Measurements from ENCODE around the gene DDAH2.

DDAH2 gene

DNA sequence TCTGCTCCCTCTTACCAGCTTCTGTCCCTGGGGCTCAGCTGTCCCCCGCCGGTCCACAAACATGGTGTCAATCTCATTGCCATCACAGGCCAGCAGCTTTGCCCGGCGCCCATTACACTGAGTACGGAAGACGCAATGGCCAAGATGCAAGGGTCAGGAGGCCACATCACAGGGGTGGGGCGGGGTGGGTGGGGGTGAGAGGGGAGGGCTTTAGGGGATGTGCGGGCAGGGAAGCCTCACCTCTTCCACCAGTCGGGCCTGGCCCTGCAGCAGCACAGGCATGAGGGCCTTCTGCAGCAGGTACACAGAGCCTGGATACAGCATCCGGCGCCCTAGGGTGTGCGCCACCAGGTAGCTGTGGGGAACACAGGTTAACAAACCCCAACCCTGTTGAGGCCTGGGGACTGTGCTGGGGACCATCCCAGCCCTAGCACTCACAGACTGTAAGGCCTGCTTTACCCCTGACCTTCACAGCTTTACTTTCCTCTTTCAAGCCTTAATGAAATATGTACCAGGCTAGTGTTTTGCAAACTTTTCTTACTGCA lies 37.5 kb downstream of the DDAH2 start:
- Histone ChIP-seq H2AFZ (no peak overlapping the region), H3K4me1 (no peaks in the 10 kb centered on the region), H3K4me2 (ENCODE audit: low read length) (no peak overlapping the region), H3K36me3 (ENCODE audit: control insufficient read depth, insufficient read depth, low read length) (no peaks in the 10 kb centered on the region), H3K9ac (no peak overlapping the region), H3K27me3 (ENCODE audit: control insufficient read depth, insufficient read depth, low read length) (no peaks in the 10 kb centered on the region), H3K9me3 (ENCODE audit: control insufficient read depth, low read length) (no peaks in the 10 kb centered on the region), H3K27ac (no peak overlapping the region), H3K4me3 (ENCODE audit: low read depth, low read length) (no peak overlapping the region), H3K79me2 (no peaks in the 10 kb centered on the region)
- TF ChIP-seq, protein P1, sequence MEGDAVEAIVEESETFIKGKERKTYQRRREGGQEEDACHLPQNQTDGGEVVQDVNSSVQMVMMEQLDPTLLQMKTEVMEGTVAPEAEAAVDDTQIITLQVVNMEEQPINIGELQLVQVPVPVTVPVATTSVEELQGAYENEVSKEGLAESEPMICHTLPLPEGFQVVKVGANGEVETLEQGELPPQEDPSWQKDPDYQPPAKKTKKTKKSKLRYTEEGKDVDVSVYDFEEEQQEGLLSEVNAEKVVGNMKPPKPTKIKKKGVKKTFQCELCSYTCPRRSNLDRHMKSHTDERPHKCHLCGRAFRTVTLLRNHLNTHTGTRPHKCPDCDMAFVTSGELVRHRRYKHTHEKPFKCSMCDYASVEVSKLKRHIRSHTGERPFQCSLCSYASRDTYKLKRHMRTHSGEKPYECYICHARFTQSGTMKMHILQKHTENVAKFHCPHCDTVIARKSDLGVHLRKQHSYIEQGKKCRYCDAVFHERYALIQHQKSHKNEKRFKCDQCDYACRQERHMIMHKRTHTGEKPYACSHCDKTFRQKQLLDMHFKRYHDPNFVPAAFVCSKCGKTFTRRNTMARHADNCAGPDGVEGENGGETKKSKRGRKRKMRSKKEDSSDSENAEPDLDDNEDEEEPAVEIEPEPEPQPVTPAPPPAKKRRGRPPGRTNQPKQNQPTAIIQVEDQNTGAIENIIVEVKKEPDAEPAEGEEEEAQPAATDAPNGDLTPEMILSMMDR (IDR thresholded peaks at IDR 0.05) = no peak

DNA sequence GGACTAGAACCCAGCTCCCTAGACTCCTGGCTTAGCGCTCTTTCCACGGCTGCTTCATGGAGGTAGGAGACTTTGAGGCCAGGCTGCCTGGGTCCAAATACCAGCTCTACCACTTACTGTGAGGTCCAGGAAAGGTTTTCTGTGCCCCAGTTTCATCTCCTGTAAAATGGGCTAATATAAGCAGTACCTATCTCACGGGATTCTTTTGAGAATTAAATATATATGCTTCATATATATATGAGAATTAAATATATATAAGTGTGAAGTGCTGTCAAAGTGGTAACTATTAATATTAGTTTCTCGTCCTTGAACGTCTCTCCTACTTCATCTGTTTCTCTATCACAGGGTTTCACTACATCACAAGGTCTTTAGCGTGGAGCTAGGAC lies 38.0 kb downstream of the DDAH2 start:
- TF ChIP-seq, protein P1 (IDR thresholded peaks at IDR 0.05) = no peak

DNA sequence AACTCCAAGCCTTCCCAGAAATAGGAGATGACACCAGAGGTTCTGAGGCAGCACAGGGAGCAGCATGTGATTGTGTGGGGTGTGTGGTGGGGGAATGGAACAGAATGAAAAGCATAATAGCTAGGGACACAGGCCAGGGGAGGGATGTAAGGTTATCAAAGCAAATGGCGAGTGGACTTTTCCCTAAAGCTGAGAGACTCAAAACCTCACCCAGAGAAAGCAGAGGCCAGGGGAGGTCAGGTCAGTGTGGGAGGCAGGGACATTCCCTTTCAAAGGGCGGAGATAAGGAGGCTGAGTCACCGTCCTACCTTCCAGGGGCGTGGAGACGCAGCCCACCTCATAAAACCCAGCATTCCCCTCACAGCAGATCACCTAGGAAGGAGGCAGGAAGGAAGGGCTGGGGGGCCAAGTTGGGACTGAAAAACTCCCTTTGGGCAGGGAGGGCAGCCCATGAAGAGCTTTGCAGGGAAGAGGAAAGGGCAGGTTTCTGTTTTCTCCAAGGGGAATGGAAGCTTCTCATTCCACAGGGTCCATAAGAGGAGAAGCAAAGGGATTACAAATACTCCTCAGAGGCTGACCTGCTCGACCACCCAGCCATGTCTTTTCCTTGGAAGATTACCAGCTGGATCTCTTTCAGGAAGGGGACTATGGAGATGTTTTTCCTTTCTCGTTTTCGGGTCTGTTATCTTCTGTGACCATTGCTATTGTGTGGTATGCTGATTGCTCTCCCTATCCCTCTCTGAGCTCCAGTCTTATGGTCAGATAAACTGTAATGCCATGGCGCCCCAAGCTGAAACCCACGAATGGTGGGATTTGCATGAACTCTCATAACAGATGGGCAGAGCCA lies 38.6 kb downstream of the DDAH2 start:
- Histone ChIP-seq H3K4me2 (ENCODE audit: low read length) (no peak overlapping the region), H3K27ac (no peak overlapping the region), H3K36me3 (ENCODE audit: control insufficient read depth, insufficient read depth, low read length) (no peaks in the 10 kb centered on the region), H3K27me3 (ENCODE audit: control insufficient read depth, insufficient read depth, low read length) (no peaks in the 10 kb centered on the region), H3K4me1 (no peaks in the 10 kb centered on the region), H3K9me3 (ENCODE audit: control insufficient read depth, low read length) (no peaks in the 10 kb centered on the region), H3K79me2 (no peaks in the 10 kb centered on the region), H3K9ac (no peak overlapping the region), H3K4me3 (ENCODE audit: low read depth, low read length) (no peak overlapping the region), H2AFZ (no peak overlapping the region)
- TF ChIP-seq, protein P1 (IDR thresholded peaks at IDR 0.05) = no peak

More for the DNA sequence above, 38.0 kb downstream of the DDAH2 start:
- H3K9me3 ChIP-seq (ENCODE audit: control insufficient read depth, low read length) = no peaks in the 10 kb centered on the region
- no peak overlapping the region for H3K9ac ChIP-seq
- H3K27ac ChIP-seq = no peak overlapping the region
- no peak overlapping the region for H2AFZ ChIP-seq
- no peaks in the 10 kb centered on the region for H3K27me3 ChIP-seq (ENCODE audit: control insufficient read depth, insufficient read depth, low read length)
- no peak overlapping the region for H3K4me2 ChIP-seq (ENCODE audit: low read length)
- H3K4me3 ChIP-seq (ENCODE audit: low read depth, low read length) = no peak overlapping the region
- H3K79me2 ChIP-seq = no peaks in the 10 kb centered on the region
- H3K4me1 ChIP-seq = no peaks in the 10 kb centered on the region
- no peaks in the 10 kb centered on the region for H3K36me3 ChIP-seq (ENCODE audit: control insufficient read depth, insufficient read depth, low read length)

DNA sequence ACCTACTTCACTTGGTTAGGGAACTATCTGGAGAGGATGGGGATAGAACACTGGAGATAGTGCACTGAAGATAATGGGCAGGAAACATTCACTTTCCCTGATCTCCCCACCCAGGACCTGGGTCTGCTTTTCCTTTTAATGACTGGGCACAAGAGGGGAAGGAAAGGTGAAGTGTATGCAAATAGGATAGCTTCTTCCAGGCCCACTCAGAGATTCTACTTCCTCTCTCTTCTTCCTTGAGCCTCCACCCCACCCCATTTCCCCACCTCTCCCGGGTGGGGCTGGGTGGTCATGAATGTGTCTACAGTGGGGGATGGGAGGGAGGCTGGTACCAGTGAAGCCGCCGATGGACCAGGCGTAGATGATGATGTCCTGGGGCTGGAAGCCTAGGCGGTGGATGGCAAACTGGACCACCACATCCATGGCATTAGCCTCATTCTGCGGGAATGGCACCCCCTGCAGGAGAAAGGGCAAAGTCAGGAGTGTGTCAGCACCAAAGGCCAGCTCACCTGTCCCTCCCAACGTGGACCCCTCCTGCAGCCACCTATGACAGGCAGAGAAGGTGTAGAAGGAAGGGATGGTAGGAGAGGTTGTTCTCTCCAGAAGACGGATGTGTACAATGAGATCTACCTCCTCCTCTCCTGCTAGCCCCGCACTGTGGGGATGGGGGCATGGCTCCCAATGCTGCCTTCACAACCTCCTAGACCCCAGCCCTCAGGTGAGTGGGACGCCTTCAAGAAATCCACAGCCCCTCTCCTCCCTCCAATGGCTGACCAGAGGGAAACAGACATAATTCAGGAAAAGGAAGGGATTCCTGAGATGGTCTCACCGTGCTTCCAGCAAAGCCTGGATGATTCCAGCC lies 39.6 kb downstream of the DDAH2 start:
- Histone ChIP-seq H2AFZ (no peak overlapping the region), H3K4me2 (ENCODE audit: low read length) (no peak overlapping the region), H3K36me3 (ENCODE audit: control insufficient read depth, insufficient read depth, low read length) (no peaks in the 10 kb centered on the region), H3K27ac (no peak overlapping the region), H3K4me1 (no peaks in the 10 kb centered on the region), H3K9me3 (ENCODE audit: control insufficient read depth, low read length) (no peaks in the 10 kb centered on the region), H3K79me2 (no peaks in the 10 kb centered on the region), H3K4me3 (ENCODE audit: low read depth, low read length) (no peak overlapping the region), H3K9ac (no peak overlapping the region), H3K27me3 (ENCODE audit: control insufficient read depth, insufficient read depth, low read length) (no peaks in the 10 kb centered on the region)
- TF ChIP-seq, protein P1 (IDR thresholded peaks at IDR 0.05) = no peak
